Measurements from ENCODE around the gene EMILIN3.
A peak's percentile ranks its signal among the peaks of the same experiment; 100 is the strongest.

EMILIN3 gene, protein sequence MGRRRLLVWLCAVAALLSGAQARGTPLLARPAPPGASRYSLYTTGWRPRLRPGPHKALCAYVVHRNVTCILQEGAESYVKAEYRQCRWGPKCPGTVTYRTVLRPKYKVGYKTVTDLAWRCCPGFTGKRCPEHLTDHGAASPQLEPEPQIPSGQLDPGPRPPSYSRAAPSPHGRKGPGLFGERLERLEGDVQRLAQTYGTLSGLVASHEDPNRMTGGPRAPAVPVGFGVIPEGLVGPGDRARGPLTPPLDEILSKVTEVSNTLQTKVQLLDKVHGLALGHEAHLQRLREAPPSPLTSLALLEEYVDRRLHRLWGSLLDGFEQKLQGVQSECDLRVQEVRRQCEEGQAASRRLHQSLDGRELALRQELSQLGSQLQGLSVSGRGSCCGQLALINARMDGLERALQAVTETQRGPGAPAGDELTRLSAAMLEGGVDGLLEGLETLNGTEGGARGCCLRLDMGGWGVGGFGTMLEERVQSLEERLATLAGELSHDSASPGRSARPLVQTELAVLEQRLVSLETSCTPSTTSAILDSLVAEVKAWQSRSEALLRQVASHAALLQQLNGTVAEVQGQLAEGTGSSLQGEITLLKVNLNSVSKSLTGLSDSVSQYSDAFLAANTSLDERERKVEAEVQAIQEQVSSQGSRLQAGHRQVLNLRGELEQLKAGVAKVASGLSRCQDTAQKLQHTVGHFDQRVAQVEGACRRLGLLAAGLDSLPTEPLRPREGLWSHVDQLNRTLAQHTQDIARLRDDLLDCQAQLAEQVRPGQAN

GRCh38 chr20:41366546-41367392 lies at the start of gene EMILIN3:
Gene EMILIN3, minus strand, starts transcription at chr20:41366818. Its CDS starts 184 bp downstream, at chr20:41366634.
- H3K4me2 ChIP-seq, result no peak within 1 kb of the TSS
- no peaks in the 10 kb centered on the region for H3K36me3 ChIP-seq
- H3K27ac ChIP-seq, result no peak within 1 kb of the TSS
- H3K9me3 ChIP-seq, result peaks cover 35% of the 10 kb centered on the region
- H3K27me3 ChIP-seq, result peaks cover 44% of the 10 kb centered on the region
- no peaks in the 10 kb centered on the region; the same call in 1 of the 2 replicates for H4K20me1 ChIP-seq
- TF ChIP-seq Cebpa-rat (IDR thresholded peaks at IDR 0.05), result no peak
- no peak within 1 kb of the TSS for H3K9ac ChIP-seq
- H3K4me1 ChIP-seq, result no peaks in the 10 kb centered on the region
- 0 out of 2 replicates have a peak within 1 kb of the TSS, but pooled peaks have one; percentile 14 for H3K4me3 ChIP-seq

DNA sequence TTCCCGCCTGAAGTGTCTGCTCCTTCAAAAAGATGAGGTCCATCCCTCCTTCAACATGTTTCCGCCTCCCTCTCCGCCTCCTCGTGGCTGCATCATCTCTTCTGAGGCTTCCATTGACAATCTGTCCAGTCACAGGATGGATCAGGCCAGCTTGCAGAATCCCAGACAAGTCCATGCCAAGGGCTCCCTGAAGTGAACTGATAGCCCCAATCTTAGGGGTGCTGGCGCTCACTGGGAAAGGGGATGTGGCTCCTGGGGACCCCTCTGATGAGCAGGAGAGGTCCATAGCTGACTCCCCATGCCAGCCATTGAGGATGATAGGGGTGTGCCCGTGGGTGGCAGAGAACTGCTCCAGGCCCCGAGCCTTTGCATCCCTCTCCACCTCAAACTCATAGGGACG lies 48.6 kb upstream of the EMILIN3 start:
- no peak overlapping the region for H3K4me2 ChIP-seq
- peaks cover 4% of the 10 kb centered on the region; the same call in 1 of the 2 replicates for H3K9me3 ChIP-seq
- H3K36me3 ChIP-seq, result peaks cover 100% of the 10 kb centered on the region
- H3K9ac ChIP-seq, result no peak overlapping the region
- no peaks in the 10 kb centered on the region for H3K27me3 ChIP-seq
- H3K27ac ChIP-seq, result no peak overlapping the region
- no peak overlapping the region for H3K4me3 ChIP-seq
- peaks cover 14% of the 10 kb centered on the region for H4K20me1 ChIP-seq
- no peak for TF ChIP-seq Cebpa-rat (IDR thresholded peaks at IDR 0.05)
- peaks cover 31% of the 10 kb centered on the region for H3K4me1 ChIP-seq

- peaks cover 4% of the 10 kb centered on the region; the same call in 1 of the 2 replicates for H3K9me3 ChIP-seq
- H3K27me3 ChIP-seq, result no peaks in the 10 kb centered on the region
- H4K20me1 ChIP-seq, result peaks cover 33% of the 10 kb centered on the region
- no peak for TF ChIP-seq Cebpa-rat (IDR thresholded peaks at IDR 0.05)
- H3K4me2 ChIP-seq, result peak overlapping the region; percentile 33; the same call in 1 of the 2 replicates
- no peak overlapping the region for H3K4me3 ChIP-seq
- peaks cover 51% of the 10 kb centered on the region for H3K4me1 ChIP-seq
- H3K27ac ChIP-seq, result peak overlapping the region; percentile 51; the same call in 1 of the 2 replicates
- H3K9ac ChIP-seq, result no peak overlapping the region
- H3K36me3 ChIP-seq, result peaks cover 94% of the 10 kb centered on the region
Observed at GRCh38 chr20:41413169-41413568, 46.6 kb upstream of the EMILIN3 start.

GRCh38 chr20:41412324-41413120 lies 45.9 kb upstream of the EMILIN3 start:
- H3K36me3 ChIP-seq, result peaks cover 91% of the 10 kb centered on the region
- no peak overlapping the region for H3K4me3 ChIP-seq
- no peak for TF ChIP-seq Cebpa-rat (IDR thresholded peaks at IDR 0.05)
- H4K20me1 ChIP-seq, result peaks cover 36% of the 10 kb centered on the region
- H3K9me3 ChIP-seq, result peaks cover 4% of the 10 kb centered on the region; the same call in 1 of the 2 replicates
- H3K27ac ChIP-seq, result peak overlapping the region; percentile 1; the same call in 1 of the 2 replicates
- peaks cover 58% of the 10 kb centered on the region for H3K4me1 ChIP-seq
- no peak overlapping the region for H3K9ac ChIP-seq
- H3K4me2 ChIP-seq, result peak overlapping the region; percentile 42
- H3K27me3 ChIP-seq, result no peaks in the 10 kb centered on the region

DNA sequence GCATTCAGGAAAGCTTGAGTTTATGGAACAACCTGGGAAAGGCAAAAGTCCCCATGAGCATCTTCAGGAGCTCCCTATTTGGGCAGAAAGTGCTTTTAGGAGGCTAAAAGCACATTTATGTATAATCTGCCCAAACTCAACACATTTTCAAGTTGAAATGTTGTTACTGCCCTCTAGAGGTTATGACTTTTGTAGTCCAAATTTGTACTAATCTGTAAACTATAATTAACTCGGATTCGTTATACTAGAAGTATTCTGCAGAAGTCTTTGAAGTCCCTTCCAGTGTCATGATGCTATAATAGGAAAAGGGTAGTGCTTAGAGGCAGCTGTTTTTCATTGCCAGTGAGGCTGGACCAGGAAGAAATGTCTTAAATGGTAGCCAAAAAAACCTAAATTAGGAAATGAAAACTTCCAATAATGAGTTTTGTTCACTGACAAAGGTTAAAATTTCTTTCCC lies 44.8 kb upstream of the EMILIN3 start:
- Histone ChIP-seq H3K4me1 (peaks cover 68% of the 10 kb centered on the region), H3K27me3 (no peaks in the 10 kb centered on the region), H3K9me3 (peaks cover 4% of the 10 kb centered on the region; the same call in 1 of the 2 replicates), H3K36me3 (peaks cover 91% of the 10 kb centered on the region), H3K4me2 (peak overlapping the region; percentile 42), H3K27ac (peak overlapping the region; percentile 1; the same call in 1 of the 2 replicates), H3K9ac (0 out of 2 replicates have a peak overlapping the region, but pooled peaks have one; percentile 19), H3K4me3 (no peak overlapping the region), H4K20me1 (peaks cover 47% of the 10 kb centered on the region)
- no peak for TF ChIP-seq Cebpa-rat (IDR thresholded peaks at IDR 0.05)

- Histone ChIP-seq H3K4me1 (peaks cover 70% of the 10 kb centered on the region), H3K9ac (peak overlapping the region; percentile 40; the same call in 1 of the 2 replicates), H3K4me2 (peak overlapping the region; percentile 75), H3K9me3 (peaks cover 4% of the 10 kb centered on the region; the same call in 1 of the 2 replicates), H3K36me3 (peaks cover 91% of the 10 kb centered on the region), H4K20me1 (peaks cover 51% of the 10 kb centered on the region), H3K4me3 (no peak overlapping the region), H3K27me3 (no peaks in the 10 kb centered on the region), H3K27ac (no peak overlapping the region)
- no peak for TF ChIP-seq Cebpa-rat (IDR thresholded peaks at IDR 0.05)
Observed at GRCh38 chr20:41408986-41409385, 42.4 kb upstream of the EMILIN3 start.

- Histone ChIP-seq H3K4me1 (peaks cover 66% of the 10 kb centered on the region), H3K9ac (peak overlapping the region; percentile 40; the same call in 1 of the 2 replicates), H3K4me3 (no peak overlapping the region), H4K20me1 (peaks cover 51% of the 10 kb centered on the region), H3K4me2 (peak overlapping the region; percentile 75), H3K27me3 (no peaks in the 10 kb centered on the region), H3K9me3 (peaks cover 4% of the 10 kb centered on the region; the same call in 1 of the 2 replicates), H3K27ac (no peak overlapping the region), H3K36me3 (peaks cover 91% of the 10 kb centered on the region)
- no peak for TF ChIP-seq Cebpa-rat (IDR thresholded peaks at IDR 0.05)
Observed at GRCh38 chr20:41408156-41408794, 41.7 kb upstream of the EMILIN3 start.

GRCh38 chr20:41407607-41408006 lies 41.0 kb upstream of the EMILIN3 start:
- H3K9ac ChIP-seq, result no peak overlapping the region

More at GRCh38 chr20:41407607-41408006, 41.0 kb upstream of the EMILIN3 start:
- Histone ChIP-seq H4K20me1 (peaks cover 51% of the 10 kb centered on the region), H3K4me1 (peaks cover 60% of the 10 kb centered on the region), H3K4me2 (no peak overlapping the region), H3K27me3 (no peaks in the 10 kb centered on the region), H3K9me3 (peaks cover 4% of the 10 kb centered on the region; the same call in 1 of the 2 replicates), H3K4me3 (no peak overlapping the region), H3K27ac (no peak overlapping the region), H3K36me3 (peaks cover 87% of the 10 kb centered on the region)
- TF ChIP-seq Cebpa-rat (IDR thresholded peaks at IDR 0.05), result no peak
